GM23338 (cell line): ENCODE data around the gene DAD1.

Experiments
- CREB1 ChIP-seq: fragments of 250-450 bp; sonication (Bioruptor Pico); IDR thresholded peaks from 2 replicates; pipeline ENCODE4 v1.5.0; 2020; ENCODE audit warnings: low read depth, mild to moderate bottlenecking, moderate library complexity
- CTCF ChIP-seq, 2 experiments: fragments of 200-600 bp in 1 of 2; sonication (generic) in 1 of 2; conservative IDR thresholded peaks; 2 replicates each; pipeline versions ENCODE4 v1.5.1 to v1.6.1; 2016 to 2017; ENCODE audit warnings: antibody characterized with exemption in 2 of 2, low read depth in 2 of 2, mild to moderate bottlenecking in 2 of 2, moderate library complexity in 1 of 2
- ETS1 ChIP-seq: IDR thresholded peaks from 2 replicates; pipeline ENCODE4 v1.6.1; 2016; ENCODE audit warnings: antibody characterized with exemption
- EZH2 ChIP-seq: fragments of 200-600 bp; sonication (generic); IDR thresholded peaks from one replicate; pipeline ENCODE4 v1.8.0; 2017; ENCODE audit warnings: antibody characterized with exemption, mild to moderate bottlenecking, low read depth; ENCODE audit not compliant: unreplicated experiment
- EZH2phosphoT487 ChIP-seq: fragments of 200-600 bp; sonication (generic); IDR thresholded peaks from one replicate; pipeline ENCODE4 v1.8.1; 2018; ENCODE audit warnings: antibody characterized with exemption; ENCODE audit not compliant: unreplicated experiment
- JUNB ChIP-seq: IDR thresholded peaks from one replicate; pipeline ENCODE4 v1.6.1; 2016; ENCODE audit warnings: antibody characterized with exemption; ENCODE audit not compliant: unreplicated experiment
- NANOG ChIP-seq: IDR thresholded peaks from 2 replicates; pipeline ENCODE4 v1.6.1; 2016; ENCODE audit warnings: antibody characterized with exemption, borderline replicate concordance
- POLR2AphosphoS5 ChIP-seq: IDR thresholded peaks from 2 replicates; pipeline ENCODE4 v1.6.1; 2016; ENCODE audit warnings: antibody characterized with exemption, low read depth
- REST ChIP-seq: IDR thresholded peaks from one replicate; pipeline ENCODE4 v1.6.1; 2018; ENCODE audit warnings: antibody characterized with exemption; ENCODE audit not compliant: unreplicated experiment
- STAT1 ChIP-seq: IDR thresholded peaks from one replicate; pipeline ENCODE4 v1.6.1; 2016; ENCODE audit warnings: antibody characterized with exemption; ENCODE audit not compliant: unreplicated experiment
- ZNF114 ChIP-seq: fragments of 250-450 bp; sonication (Bioruptor Pico); IDR thresholded peaks from 2 replicates; pipeline ENCODE4 v1.5.0; 2020; ENCODE audit warnings: mild to moderate bottlenecking, moderate library complexity
- ZNF331 ChIP-seq: fragments of 250-450 bp; sonication (Bioruptor Pico); IDR thresholded peaks from 2 replicates; pipeline ENCODE4 v1.5.0; 2020; ENCODE audit warnings: low read depth, mild to moderate bottlenecking, moderate library complexity

- no peak for TF ChIP-seq REST
- TF ChIP-seq EZH2 = no peak
- TF ChIP-seq CTCF (conservative IDR thresholded peaks at IDR 0.05; ENCODE audit: low read depth in 2 of 2) = peak; percentile 84 to 100
- no peak for TF ChIP-seq POLR2AphosphoS5
- TF ChIP-seq CREB1 (CRISPR knock-in tag) = peak; percentile 33; the same call in 1 of the 2 replicates
- TF ChIP-seq ETS1 = no peak
- TF ChIP-seq ZNF331 = no peak
- TF ChIP-seq ZNF114 (CRISPR knock-in tag) = no peak
- TF ChIP-seq EZH2phosphoT487 = no peak
- TF ChIP-seq JUNB = no peak
- TF ChIP-seq STAT1 = no peak
- no peak for TF ChIP-seq NANOG
Observed at GRCh38 chr14:22570132-22570949, 18.7 kb downstream of the DAD1 start.
